Skin of body (tissue), 2 donors: ENCODE results near the gene GCH1. TPM values are rescaled to one million over a fixed set of nuclear protein-coding genes. Genes with fewer than 3 reads are reported as not detected.

Source experiments
- DNase-seq: peaks from one replicate; lab custom pipeline; 2025; lab: John Stamatoyannopoulos, UW
- total RNA-seq: library from RNA; depleted of rRNA; stranded (reverse); fragments of >200 nt; gene quantifications from one replicate; pipeline ENCODE4 v1.2.3, GENCODE V29; 2014

GCH1 gene
- total RNA-seq, 1 donor from 2014 or later = 3.5 TPM

DNA sequence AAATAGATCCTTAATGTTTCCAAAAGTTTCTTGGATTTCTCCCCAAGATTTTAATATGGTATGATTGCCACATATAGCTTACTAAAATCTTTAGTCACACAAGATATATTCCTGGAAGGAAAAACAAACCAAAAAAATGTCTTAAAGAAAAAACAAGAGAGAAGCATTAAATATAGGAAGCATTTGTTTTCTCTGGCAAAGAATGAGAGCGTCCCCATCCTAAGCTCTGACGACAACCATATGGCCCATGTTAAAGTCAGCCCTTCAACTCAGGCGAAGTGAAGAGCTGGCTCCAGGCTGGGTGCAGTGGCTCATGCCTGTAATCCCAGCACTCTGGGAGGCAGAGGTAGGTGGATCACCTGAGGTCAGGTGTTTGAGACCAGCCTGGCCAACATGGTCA lies 35.6 kb downstream of the GCH1 start:
- peak; percentile 59 for DNase-seq

DNA sequence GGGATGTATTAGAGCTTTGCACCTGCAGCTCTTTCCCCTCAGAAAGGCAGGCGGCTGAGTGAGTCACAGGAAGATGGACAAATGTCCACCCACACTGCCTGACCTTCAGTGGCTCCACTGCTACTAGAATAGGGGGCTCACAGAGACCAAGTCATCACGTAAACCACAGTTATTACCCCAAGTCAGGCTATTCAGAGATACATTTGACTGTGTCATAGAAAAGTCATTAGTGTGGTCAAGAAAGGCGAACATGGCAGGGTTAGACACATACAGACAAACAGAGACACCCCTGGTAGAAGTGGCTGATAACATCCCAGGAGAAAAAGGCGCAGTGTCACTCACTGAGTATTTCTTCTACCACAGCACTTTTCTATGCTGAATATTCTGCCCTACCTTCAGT lies 36.0 kb downstream of the GCH1 start:
- no peak for DNase-seq

- no peak for DNase-seq
Observed at GRCh38 chr14:54864526-54864925, 38.1 kb downstream of the GCH1 start.

- DNase-seq = peak; percentile 64
Observed at GRCh38 chr14:54857830-54858269, 44.8 kb downstream of the GCH1 start.

DNA sequence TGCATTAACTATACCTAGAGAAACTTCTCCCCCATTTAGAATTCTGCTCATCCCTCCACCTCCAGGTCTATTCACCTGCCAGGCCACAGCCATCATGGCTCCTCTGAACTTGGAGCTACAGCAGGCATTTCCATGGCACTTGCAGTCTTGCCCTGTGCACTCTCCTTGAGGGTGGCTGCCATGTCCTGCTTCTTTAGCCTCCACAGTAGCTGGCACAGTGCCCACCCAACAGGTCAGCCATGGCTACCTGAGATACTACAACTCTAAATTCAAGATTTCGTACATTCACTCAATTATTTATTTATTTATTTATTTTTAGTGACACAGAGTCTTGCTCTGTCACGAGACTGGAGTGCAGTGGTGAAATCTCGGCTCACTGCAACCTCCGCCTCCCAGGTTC lies 46.5 kb downstream of the GCH1 start:
- no peak for DNase-seq

DNA sequence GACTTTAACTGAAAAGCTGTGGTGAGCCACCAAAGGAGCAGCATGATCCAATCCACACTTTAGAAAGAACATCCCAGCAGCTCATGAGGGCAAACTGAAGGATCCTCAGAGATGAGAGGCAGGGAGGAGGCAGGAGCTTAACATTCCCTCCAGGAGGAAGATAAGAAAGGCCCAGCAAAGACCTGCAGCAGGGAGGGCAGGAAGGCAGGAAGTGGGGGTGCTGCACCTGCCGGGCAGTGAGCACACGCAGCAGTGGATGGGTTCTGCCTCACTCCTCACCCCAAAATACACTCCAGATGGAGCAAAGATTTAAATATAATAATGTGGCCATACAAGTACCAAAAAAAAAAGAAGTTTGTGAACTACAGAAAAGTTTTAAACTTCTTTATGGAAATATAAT lies 48.4 kb downstream of the GCH1 start:
- DNase-seq = no peak

- no peak for DNase-seq
Observed at GRCh38 chr14:54853339-54853738, 49.3 kb downstream of the GCH1 start.

- DNase-seq = no peak
Observed at GRCh38 chr14:54852215-54852614, 50.4 kb downstream of the GCH1 start.

GRCh38 chr14:54848910-54849309 lies 53.7 kb downstream of the GCH1 start:
- DNase-seq = no peak

- DNase-seq = no peak
Observed at GRCh38 chr14:54845641-54846040, 57.0 kb downstream of the GCH1 start.

DNA sequence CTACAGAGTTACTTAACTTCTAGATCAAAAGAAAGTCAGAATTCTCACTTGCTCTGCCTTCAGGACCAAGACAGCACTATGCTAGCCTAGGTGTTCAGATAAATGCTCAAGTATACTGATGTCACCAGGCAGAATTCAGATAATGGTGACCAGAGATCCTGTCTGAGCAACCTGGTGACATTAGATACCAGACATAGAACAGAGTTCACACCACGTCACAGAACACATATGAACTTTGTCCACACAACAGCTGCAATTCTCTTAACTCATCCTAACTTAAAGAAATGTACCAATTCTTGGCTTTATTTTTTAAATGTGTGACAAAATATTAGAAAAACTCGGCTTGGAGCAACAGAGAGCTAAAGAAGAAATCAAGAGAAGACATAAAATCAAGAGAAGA lies 58.1 kb downstream of the GCH1 start:
- no peak for DNase-seq

GRCh38 chr14:54840798-54841197 lies 61.8 kb downstream of the GCH1 start:
- DNase-seq = no peak

DNA sequence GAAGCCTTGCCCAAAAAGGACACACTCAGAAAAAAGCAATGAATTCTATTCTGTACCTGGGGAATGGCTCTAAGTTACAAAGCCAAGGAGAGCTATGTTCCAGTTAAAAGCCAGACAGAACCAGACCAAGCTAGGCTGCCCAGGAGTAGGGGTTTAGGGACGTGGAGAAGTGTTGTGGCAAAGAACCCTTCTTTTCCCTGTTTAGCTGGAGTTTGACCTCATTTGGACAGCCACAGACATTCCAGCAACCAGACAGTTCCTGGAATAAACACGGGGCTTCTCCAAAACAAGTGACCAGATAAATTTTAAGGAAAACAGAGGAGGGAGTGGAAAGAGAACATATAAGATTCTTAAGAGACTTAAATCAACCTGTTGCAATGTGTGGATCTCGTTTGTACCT lies 62.3 kb downstream of the GCH1 start:
- no peak for DNase-seq

DNA sequence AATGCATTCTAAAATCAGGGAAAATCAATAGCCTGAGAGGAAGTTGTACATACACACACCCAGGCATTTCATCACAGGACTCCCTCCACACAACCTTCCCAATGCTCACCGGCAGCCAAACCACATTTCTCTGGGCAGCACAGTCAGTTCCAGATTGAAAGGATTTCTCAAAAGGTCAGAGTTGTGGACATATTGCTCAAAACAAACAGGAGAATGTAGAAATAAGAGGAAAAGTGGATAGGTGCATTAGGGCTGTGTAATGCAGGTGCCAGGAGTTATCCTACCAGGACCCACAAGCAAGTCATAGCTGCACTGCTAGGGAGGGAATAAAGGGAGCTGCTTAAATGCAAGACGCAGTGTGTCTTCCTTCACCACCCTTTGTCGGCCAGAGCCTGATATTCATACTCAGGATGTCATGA lies 62.9 kb downstream of the GCH1 start:
- DNase-seq = no peak

- no peak for DNase-seq
Observed at GRCh38 chr14:54838931-54839512, 63.6 kb downstream of the GCH1 start.

DNA sequence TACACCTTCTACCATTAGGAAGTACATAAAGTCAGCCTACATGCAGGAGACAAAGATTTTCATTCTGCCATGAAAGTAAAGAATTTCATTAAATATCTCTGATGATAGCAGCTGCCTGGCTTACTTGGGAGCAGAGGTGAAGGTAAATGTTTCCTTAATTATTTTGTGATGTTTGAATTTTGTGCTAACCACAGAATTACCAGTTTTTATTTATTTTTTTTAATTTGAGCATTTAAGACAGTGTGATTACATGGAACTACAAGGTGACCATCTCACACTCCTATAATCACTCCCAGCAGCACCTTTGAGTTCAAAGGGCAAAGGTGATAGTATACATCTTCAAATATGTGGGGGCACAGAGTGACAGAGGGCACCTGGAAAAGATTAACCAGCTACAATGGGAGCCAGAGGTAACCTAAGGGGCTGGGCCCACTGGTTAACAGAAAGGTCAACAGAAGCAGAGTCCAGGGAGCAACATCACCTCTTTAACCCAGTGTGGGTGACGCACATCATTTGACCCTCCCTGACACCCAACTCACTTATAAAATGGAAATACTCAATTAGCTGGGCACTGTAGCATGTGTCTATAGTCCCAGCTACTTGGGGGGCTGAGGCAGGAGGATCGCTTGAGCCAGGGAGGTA lies 65.0 kb downstream of the GCH1 start:
- no peak for DNase-seq

GRCh38 chr14:54836231-54836630 lies 66.4 kb downstream of the GCH1 start:
- DNase-seq = no peak

DNA sequence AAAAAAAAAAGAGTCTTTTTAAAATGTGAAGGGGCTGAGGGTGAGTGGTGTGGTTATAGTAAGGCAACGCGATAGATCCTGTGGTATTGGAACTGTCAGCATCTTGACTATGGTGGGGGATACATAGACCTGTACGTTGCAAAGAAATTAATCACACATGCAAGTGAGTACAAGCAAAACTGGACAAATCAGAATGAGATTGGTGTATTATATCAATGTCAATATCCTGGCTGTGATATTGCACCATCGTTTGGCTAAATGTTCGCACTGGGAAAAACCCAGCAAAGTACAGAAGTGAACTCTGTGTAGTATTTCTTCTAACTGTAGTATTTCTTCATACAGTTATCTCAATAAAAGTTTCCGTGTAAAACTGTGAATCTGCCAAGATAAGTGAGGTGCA lies 67.9 kb downstream of the GCH1 start:
- DNase-seq = no peak

DNA sequence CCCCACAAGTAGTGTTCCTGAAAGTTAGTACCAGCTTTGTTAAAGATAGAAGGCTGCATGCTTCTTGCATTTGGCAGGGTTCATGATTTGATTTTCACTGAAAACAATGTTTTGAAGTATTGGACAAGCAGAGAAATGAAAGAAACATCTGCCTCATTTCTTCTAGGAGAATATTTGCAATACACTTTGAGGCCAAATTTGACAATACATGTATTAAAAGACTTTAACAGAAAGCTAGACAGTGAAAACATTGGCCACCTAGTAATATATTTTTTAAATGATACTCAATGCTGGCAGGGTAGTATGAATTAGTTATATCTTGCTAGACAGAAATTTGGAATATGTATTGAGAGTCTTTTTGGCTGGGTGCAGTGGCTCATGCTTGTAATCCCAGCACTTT lies 68.5 kb downstream of the GCH1 start:
- no peak for DNase-seq

DNA sequence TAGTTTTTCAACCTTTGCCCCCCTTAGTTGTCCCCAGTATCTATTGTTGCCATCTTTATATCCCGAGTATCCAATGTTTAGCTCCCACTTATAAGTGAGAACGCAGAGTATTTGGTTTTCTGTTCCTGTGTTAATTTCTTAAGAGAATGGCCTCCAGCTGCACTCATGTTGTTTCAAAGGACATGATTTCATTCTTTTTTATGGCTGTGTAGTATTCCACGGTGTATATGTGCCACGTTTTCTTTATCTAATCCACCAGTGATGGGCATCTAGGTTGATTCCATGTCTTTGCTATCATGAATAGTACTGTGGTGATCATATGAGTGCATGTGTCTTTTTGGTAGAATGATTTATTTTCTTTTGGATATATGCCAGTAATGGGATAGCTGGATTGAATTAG lies 72.0 kb downstream of the GCH1 start:
- no peak for DNase-seq

GRCh38 chr14:54829486-54830224 lies 73.0 kb downstream of the GCH1 start:
- DNase-seq = no peak

- no peak for DNase-seq
Observed at GRCh38 chr14:54828037-54828436, 74.6 kb downstream of the GCH1 start.
